ENCODE data around the gene RSKR.
A peak's percentile ranks its signal among the peaks of the same experiment; 100 is the strongest.
"Not testable (repeated sequence)": the region's sequence is repeated elsewhere in the genome, so short reads cannot be mapped to it uniquely, and the experiment has no call there.

RSKR gene

GRCh38 chr17:28576758-28577465, 37.1 kb downstream of the RSKR start, which contains the start of gene ALDOC:
Gene ALDOC, minus strand, starts transcription at chr17:28576895. Its CDS starts 1,363 bp downstream, at chr17:28575532.
- peak; percentile 99 for DNase-seq

- not testable (repeated sequence) for DNase-seq
Observed at GRCh38 chr17:28576016-28576415, 38.0 kb downstream of the RSKR start.

GRCh38 chr17:28575126-28575795, 38.7 kb downstream of the RSKR start:
- DNase-seq = no peak

GRCh38 chr17:28574526-28574925, 39.5 kb downstream of the RSKR start:
- no peak for DNase-seq

- DNase-seq = no peak
Observed at GRCh38 chr17:28573966-28574480, 40.0 kb downstream of the RSKR start.

- DNase-seq = no peak
Observed at GRCh38 chr17:28573521-28573920, 40.5 kb downstream of the RSKR start.

- no peak for DNase-seq
Observed at GRCh38 chr17:28573040-28573380, 41.0 kb downstream of the RSKR start.

GRCh38 chr17:28572259-28573039, 41.5 kb downstream of the RSKR start:
- no peak for DNase-seq

GRCh38 chr17:28571361-28572122, 42.4 kb downstream of the RSKR start, which contains the start of gene PIGS:
Gene PIGS, minus strand, starts transcription at chr17:28571524. Its CDS starts 28 bp downstream, at chr17:28571496.
- DNase-seq = peak; percentile 89

- DNase-seq = peak; percentile 40
Observed at GRCh38 chr17:28570716-28571360, 43.1 kb downstream of the RSKR start.

- DNase-seq = no peak
Observed at GRCh38 chr17:28569446-28569845, 44.5 kb downstream of the RSKR start.

- DNase-seq = no peak
Observed at GRCh38 chr17:28567604-28568003, 46.4 kb downstream of the RSKR start.

GRCh38 chr17:28563475-28563874, 50.5 kb downstream of the RSKR start:
- DNase-seq = no peak

Measured in activated gamma-delta T cell treated with Interleukin-2 at 50 U/mL for 16 hours (primary cell).